ENCODE measurements around the gene HMCN2.

The HMCN2 gene

DNA sequence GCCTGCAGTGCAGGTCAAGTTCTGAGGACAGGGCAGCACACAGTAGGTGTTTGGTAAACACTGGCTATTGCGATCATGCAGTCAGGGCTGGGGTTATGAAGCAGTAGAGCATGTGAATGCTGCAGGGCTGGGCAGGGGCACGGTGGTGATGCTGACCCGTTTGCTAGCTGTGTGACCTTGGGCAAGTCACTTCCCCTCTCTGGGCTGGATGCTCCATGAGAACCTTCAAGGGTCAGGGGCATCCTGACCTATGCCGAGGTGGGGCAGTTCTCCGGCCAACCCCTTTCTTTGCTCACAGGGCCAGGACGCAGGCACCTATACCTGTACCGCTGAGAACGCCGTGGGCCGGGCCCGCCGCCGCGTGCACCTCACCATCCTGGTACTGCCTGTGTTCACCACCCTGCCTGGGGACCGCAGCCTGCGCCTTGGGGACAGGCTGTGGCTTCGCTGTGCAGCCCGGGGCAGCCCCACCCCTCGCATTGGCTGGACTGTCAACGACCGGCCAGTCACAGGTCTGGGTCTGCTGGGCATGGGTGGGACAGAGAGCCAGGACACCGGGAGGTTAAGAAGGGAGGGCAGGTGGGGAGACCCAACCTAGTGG lies 140.2 kb downstream of the HMCN2 start:
- in situ Hi-C loops (cut with MboI; ENCODE audit: low sequenced_read_pairs), result no loop called here

DNA sequence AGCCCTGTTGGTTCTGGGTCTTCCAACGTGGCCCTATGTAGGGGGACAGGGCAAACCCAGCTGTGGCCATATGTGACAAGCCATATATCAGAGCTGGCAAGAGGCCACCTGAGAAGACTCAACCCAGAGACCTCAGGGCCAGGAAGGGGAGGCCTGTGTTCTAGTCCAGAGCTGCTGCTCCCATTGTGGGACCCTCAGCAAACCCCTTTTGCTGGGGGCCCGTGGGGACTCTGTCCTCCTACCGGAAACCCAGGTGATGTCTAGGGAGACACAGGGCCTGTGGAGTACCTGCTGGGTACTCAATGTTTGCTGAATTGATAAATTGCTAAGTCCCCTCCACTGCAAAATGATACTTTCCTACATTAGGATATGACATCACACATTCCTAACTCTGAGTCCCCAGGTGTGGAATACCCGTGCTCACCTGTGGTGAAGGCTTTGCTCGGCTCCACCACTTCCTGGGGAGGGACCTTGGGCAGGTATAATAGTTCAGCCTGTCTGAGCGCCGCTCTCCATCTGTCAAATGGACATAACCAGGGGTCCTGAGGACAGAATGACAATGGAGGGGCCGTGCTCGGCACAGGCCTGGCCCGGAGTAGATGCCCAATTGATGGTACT lies 140.8 kb downstream of the HMCN2 start:
- in situ Hi-C loops (cut with MboI; ENCODE audit: low sequenced_read_pairs), result no loop called here

DNA sequence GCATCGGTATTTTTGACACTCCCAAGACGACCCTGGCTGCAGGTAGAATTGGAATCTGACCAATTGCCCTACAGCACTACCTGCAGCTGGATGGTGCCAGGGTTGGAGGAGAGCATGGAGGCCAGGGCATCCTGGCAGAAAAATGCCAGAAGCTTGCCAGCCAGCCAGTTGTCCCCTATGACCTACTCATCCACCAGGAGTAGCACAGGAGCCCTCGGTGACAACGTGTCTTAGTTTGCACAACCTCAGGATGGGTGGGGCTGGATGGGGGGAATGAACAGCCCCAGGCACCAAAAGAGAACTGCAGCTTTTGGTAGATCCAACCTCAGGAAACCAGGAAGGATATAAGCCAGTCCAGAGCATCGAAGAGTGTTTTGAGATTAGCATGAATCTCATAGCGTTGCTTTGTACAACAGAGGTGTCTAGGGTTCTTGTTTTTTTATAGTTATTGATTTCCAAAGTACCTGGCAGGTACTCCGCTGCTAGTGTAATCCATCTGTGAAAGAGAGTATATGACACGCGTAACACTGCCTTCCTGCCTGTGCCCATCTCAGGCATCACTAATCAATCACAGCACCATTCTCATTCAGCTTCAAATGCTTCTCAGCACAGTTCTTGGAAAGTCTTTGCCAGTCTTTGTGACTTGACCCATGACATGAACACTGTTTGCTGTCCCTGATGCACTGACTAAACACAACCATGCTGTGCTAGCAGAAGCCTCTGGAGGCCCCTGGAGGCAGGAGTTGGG lies 142.5 kb downstream of the HMCN2 start:
- in situ Hi-C loops (cut with MboI; ENCODE audit: low sequenced_read_pairs), result no loop called here

DNA sequence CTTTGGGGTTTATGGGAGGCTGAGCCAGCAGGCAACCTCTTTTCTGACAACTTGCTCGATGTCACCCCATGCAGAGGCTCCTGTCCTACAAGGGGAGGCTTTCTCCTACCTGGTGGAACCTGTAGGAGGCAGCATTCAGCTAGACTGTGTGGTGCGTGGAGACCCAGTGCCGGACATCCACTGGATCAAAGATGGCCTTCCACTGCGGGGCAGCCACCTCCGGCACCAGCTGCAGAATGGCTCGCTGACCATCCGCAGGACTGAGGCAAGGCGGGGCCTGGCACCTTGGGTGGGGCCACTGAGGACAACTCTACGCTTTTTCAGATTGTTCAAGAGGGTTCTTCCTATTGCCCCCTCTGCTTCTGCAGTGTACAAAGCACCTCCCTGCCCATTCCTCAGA lies 143.1 kb downstream of the HMCN2 start:
- in situ Hi-C loops (cut with MboI; ENCODE audit: low sequenced_read_pairs), result no loop called here

DNA sequence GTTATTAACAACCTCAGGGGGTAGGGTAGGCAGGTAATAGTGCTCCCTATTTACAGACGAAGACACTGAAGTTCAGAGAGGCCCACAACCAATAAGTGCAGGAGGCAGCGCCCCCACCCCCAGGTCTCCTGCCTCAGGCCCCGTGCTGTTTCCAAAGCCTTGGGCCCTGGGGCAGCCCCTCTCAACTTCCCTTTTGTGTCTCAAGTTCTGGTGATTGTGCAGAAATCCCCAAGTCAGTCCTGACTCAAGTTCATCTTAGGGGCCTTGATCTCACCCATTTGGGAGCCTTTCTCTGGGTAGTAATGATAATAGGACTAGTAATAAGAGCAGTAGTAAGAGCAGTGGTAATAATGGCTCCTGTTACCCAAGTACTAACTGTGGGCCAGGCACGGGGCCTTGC lies 143.7 kb downstream of the HMCN2 start:
- in situ Hi-C loops (cut with MboI; ENCODE audit: low sequenced_read_pairs), result no loop called here

DNA sequence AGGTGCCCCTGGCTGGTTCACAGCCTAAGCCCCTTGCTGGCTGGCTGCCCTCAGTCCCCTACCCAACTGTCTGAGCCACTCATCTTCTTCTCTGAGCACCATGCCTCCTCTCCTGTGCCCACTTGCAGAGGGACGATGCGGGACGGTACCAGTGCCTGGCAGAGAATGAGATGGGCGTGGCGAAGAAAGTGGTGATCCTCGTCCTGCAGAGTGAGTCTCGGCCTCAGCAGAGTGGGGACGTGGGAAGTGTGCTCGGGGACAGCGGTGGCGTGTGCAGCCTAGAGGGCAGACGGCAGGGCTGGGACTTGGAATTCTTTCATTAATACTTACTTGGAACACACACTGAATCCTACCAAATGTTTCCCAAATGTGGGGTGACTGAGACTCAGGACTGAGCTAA lies 144.9 kb downstream of the HMCN2 start:
- in situ Hi-C loops (cut with MboI; ENCODE audit: low sequenced_read_pairs), result no loop called here

DNA sequence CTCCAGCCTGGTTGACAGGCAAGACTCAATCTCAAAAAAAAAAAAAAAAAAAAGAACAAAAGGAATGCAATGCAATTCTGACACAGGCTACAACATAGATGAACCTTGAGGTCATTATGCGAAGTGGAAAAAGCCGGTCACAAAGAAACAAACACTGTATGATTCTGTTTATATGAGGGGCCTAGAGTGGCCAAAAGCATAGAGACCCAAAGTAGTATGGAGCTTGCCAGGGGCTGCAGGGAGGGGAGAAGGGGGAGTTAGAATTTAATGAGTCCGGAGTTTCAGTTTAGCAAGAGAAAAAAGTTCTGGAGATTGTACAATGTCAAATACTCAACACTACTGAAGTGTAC lies 146.0 kb downstream of the HMCN2 start:
- in situ Hi-C loops (cut with MboI; ENCODE audit: low sequenced_read_pairs), result no loop called here

DNA sequence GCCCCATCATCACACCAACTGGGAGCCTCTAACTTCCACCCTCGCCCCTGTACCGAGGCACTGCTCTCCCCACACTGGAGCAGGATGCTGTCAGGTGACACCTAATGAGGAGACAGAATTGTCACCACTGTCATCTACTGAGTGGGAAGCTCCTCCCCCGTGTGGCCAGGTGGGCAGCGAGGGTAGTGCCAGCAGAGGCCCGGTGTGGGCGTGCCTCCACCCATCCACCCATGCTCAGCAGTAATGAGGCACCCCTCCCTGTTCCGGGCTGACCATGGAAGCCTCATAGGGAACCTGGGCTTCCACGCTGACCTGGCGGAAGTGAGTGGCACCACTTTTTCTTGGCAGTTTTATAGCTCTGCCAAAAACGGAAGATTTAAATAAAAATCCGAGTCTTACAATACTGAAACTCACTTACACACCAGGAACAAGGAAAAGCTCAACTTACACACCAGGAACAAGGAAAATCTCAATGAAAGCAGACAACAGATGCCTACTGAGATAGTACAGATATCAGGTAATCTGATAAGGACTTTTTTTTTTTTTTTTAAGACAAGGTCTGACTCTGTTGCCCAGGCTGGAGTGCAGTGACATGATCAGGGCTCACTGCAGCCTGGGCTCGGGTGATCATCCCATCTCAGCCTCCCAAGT lies 148.6 kb downstream of the HMCN2 start:
- in situ Hi-C loops (cut with MboI; ENCODE audit: low sequenced_read_pairs), result no loop called here

DNA sequence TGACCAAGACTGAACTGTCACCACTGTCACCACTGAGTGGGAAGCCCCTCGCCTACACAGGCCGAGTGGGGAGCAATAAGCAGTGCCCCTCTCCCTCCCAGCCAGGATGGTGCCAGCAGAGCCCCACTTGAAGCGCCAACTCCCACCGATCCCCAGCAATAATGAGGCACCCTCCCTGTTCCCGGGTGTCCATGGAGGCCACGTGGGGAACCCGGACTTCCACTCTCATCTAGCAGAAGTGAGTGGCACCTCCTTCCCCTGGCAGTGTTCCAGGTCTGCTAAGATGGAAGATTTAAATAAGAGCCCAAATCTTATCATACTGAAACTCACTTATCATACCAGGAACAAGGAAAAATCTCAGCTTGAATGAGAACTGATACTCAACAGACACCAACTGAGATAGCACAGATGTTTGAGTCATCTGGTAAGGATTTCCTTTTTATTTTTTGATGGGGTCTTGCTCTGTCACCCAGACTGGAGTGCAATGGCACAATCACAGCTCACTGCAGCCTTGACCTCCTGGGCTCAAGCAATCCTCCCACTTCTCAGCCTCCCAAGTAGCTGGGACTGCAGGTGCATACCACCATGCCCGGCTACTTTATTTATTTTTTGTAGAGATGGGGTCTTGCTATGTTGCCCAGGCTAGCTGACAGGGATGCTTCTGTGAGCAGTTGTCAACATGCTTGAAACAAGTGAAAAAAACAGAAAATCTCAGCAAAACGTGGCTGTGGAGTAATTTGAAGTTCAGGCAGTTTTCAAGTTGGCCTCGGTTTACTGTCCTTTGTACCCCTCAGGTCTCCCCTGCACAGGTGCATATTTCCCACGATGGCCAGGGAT lies 149.6 kb downstream of the HMCN2 start:
- in situ Hi-C loops (cut with MboI; ENCODE audit: low sequenced_read_pairs), result no loop called here

DNA sequence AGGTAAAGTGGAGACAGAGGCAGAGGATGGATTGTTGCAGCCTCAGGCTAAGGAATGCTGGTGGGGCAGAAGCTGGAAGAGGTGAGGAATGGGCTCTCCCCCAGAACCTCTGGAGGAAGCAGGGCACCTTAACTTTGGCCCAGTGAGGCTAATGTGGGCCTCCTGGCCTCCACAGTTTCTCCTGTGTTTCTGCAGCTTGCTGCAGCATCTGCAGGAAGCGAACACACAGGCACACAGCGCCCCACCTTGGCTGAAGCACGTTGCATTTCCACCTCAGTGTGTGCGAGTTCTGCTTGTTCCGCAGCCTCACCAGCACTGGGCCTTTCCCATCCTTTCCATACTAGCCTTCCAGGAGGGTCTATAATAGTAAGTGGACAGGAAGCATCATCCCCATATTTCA lies 152.0 kb downstream of the HMCN2 start:
- in situ Hi-C loops (cut with MboI; ENCODE audit: low sequenced_read_pairs), result no loop called here

DNA sequence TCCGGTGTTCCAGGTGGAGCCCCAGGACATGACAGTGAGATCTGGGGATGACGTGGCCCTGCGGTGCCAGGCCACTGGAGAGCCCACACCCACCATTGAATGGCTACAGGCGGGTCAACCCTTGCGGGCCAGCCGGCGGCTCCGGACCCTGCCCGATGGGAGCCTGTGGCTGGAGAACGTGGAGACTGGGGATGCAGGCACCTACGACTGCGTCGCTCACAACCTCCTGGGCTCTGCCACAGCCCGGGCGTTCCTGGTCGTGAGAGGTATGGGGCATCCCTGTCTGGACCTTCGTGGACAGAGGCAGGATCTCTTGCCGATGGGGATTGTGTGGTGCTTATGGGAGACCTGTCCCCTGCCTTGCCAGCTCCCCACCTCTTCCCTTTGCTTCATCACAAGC lies 153.2 kb downstream of the HMCN2 start:
- in situ Hi-C loops (cut with MboI; ENCODE audit: low sequenced_read_pairs), result no loop called here

DNA sequence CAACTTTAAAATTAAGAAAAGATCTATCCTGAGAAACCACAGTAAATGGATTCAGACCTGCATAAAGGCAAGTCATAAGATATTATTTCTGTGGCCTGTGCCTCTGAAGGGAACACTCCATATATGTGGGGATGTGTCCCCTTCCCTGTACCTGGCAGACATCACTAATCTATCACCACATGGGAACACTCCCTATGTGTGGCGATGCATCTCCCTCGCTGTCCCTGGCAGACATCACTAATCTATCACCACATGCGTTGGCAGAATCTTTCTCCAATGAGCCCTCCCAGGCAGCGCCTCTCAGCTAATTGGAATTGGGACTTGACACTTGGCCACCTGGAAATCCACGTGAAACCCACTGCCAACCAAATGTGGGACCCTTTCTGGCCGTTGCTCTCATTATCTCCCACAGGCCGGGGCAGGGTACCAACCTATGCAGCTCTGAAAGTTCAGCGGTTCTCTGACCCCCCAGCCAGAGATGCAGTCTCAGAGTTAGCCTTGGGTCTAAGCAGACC lies 154.0 kb downstream of the HMCN2 start:
- in situ Hi-C loops (cut with MboI; ENCODE audit: low sequenced_read_pairs), result no loop called here

DNA sequence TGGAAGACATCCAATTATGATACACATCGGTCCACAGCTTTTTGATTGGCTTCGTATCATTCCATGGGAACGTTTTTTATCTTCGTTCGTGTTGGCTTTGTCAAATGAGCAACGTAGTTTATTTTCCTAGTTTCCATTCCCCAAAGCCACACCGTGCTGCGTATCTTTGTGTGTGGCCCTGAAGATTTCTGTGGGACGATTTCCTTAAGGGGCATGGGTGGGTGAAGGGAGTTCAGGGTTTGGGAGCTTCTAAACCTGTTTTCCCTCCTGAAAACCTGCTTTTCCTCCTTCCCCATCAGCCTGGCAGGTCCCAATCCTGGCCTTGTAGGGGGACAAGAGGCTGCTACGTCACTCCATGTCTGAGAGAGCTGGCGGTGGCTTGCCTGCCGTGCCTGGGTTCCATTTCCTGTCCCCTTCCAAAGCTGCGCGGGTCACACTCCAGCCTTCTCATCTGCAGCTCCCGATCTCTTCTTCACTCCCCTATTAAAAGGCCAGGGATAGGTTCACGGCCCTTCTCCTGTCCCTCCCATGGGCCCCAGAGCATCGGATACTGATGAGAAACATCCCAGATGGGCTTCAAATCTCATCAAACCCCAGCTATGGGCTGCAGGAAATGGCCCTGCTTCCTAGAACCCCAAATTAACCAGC lies 155.7 kb downstream of the HMCN2 start:
- in situ Hi-C loops (cut with MboI; ENCODE audit: low sequenced_read_pairs), result no loop called here

DNA sequence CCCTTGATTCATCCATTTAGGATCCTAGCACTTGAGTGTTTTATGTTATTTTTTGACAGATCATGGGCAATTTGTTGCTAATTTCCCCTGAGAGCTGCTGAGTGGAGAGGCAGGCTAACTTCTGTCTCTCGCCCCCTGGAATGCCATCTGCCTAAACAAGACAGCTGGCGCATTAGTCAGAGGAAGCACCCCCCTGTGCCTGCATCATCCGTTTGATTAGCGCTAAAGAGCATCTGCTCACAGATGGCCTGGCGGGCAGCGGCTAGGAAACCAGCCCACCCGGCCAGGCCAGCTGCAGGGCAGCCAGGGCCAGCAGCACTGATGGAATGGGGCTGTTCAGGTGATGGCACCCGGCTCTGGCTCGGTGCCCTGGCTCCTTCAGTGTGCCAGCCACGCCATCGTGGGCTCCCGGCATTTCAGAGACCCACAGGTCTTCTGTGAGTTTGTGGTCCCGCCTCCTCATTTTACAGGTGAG lies 156.3 kb downstream of the HMCN2 start:
- in situ Hi-C loops (cut with MboI; ENCODE audit: low sequenced_read_pairs), result no loop called here

DNA sequence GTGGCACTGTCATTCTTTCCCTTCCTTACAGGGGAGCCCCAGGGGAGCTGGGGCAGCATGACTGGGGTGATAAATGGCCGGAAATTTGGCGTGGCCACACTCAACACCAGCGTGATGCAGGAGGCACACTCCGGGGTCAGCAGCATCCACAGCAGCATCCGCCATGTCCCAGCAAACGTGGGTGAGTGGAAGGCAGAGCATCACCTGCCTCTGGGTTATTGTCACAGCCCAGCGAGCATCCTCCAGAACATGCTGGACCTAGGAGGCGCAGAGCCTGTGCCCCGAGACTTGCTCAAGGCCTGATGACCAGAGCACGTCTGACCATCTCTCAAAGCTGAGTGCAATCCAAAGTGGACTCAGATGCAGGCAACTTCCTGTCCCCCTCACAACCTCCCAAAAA lies 157.0 kb downstream of the HMCN2 start:
- in situ Hi-C loops (cut with MboI; ENCODE audit: low sequenced_read_pairs), result no loop called here

DNA sequence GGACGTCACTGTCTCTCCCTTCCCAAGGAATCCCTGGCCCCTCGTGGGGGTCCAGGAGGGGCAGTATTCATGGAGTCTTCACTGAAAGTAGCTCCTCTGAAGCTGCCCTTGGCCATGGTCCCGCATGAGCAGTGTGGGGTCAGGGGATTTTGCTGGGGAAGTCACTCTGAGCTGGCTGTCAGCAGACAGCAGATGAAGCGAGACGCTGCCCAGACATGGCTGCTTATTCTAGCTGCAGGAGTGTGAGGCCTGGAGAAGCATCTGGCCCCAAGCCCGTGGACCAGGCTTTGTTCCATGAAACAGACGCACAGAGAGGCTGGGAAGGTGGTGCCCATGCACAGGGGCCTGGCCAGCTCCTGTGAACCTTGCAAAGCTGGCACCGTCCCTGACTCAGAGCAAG lies 157.7 kb downstream of the HMCN2 start:
- in situ Hi-C loops (cut with MboI; ENCODE audit: low sequenced_read_pairs), result no loop called here

DNA sequence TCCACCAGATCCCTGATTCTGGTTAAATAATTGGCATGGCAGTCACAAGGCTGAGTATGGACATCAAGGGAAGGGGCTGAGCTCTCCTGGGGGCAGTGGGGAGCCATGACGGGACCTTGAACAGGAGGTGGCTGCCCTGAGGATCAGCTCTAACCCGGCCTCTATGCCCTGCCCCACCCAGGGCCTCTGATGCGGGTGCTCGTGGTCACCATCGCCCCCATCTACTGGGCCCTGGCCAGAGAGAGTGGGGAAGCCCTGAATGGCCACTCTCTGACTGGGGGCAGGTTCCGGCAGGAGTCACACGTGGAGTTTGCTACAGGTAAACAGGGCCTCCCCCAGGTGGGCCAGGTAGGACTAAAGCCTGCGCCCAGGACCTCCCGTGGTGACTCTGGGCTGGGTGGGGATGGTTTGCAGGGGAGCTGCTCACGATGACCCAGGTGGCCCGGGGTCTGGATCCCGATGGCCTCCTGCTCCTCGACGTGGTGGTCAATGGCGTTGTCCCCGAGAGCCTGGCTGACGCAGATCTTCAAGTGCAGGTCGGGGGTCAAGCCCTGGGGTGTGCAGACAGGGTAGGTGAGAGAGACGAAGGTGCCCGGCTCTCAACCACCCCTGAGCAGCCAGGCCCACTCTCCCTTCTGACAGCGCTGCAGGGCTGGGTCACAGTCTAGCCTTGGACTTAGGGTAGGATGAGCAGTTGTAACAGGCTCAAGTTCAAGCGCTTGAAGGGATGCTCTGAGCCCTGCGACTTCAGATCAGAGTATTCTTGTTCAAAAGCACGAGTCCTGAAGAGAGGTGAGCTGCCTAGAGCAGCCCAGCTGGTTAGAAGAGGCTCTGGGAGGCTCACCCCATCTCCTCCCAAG lies 159.3 kb downstream of the HMCN2 start:
- in situ Hi-C loops (cut with MboI; ENCODE audit: low sequenced_read_pairs), result no loop called here

DNA sequence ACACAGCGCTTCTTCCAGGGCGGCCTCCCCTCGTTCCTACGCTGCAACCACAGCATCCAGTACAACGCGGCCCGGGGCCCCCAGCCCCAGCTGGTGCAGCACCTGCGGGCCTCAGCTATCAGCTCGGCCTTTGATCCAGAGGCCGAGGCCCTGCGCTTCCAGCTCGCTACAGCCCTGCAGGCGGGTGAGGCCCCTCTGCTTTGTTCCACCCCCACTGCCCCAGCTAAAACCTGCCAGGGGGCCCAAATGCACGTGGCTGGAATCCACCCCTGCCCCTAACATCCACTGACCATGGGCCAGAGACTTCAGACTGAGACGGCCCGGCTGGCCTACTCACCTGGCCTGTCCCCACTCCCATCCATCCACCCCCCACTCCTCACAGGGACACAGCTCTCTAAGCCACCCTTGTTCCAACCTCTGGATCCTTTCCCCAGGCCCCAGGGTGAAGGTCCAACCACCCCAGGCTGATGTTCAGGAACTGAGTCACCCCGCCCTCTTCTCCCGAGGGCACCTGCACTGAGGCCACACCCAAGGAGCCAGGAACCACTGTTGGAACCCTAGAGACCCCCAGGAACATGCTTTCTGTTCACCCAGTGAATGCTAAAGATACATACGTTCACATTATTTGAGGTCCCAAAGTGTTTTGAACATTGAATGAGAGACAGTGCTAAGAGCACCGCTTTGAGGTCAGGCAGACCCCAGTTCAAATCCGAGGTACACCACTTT lies 160.3 kb downstream of the HMCN2 start:
- in situ Hi-C loops (cut with MboI; ENCODE audit: low sequenced_read_pairs), result no loop called here

DNA sequence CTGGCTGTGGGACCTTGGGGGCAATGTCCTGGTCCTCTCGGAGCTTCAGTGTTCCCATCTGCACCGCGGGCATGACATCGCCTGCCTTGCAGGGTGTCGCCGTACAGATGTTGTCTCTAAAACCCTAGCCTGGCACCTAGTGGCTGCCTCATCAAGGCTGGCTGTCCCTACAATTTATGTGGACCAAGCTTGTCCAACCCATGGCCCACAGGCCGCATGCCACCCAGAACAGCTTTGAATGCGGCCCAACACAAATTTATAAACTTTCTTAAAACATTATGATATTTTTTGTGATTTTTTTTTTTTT lies 160.9 kb downstream of the HMCN2 start:
- in situ Hi-C loops (cut with MboI; ENCODE audit: low sequenced_read_pairs), result no loop called here
